ENCODE data around the gene IER3.

Gene IER3

GRCh38 chr6:30747902-30748769, 3.8 kb upstream of the IER3 start:
- TF ChIP-seq POLR2A (IDR thresholded peaks at IDR 0.05; ENCODE audit: low read length) (no peak), GATA1 (IDR thresholded peaks at IDR 0.05; ENCODE audit: low read depth, low read length) (no peak)
- no peak for DNase-seq

GRCh38 chr6:30747300-30747687, 2.9 kb upstream of the IER3 start:
- TF ChIP-seq POLR2A (IDR thresholded peaks at IDR 0.05; ENCODE audit: low read length) (no peak), GATA1 (IDR thresholded peaks at IDR 0.05; ENCODE audit: low read depth, low read length) (no peak)
- no peak for DNase-seq

- TF ChIP-seq GATA1 (IDR thresholded peaks at IDR 0.05; ENCODE audit: low read depth, low read length) (no peak), POLR2A (IDR thresholded peaks at IDR 0.05; ENCODE audit: low read length) (peak; percentile 39)
- peak; percentile 62 to 69 for DNase-seq
Measured at GRCh38 chr6:30743099-30744053, 971 bp downstream of the IER3 start.

- peak; percentile 93 to 96 for DNase-seq
- TF ChIP-seq POLR2A (IDR thresholded peaks at IDR 0.05; ENCODE audit: low read length) (peak; percentile 63), GATA1 (IDR thresholded peaks at IDR 0.05; ENCODE audit: low read depth, low read length) (no peak)
Measured at GRCh38 chr6:30742316-30743098, 1.8 kb downstream of the IER3 start, which contains the start of gene FLOT1. FLOT1 (minus strand) TSS chr6:30742687; CDS start chr6:30742189, 498 bp downstream.

- no peak for DNase-seq
- TF ChIP-seq POLR2A (IDR thresholded peaks at IDR 0.05; ENCODE audit: low read length) (peak; percentile 47), GATA1 (IDR thresholded peaks at IDR 0.05; ENCODE audit: low read depth, low read length) (no peak)
Measured at GRCh38 chr6:30741789-30742315, 2.5 kb downstream of the IER3 start.

GRCh38 chr6:30741063-30741779, 3.1 kb downstream of the IER3 start:
- DNase-seq, result no peak
- no peak for TF ChIP-seq POLR2A (IDR thresholded peaks at IDR 0.05; ENCODE audit: low read length)
- no peak for TF ChIP-seq GATA1 (IDR thresholded peaks at IDR 0.05; ENCODE audit: low read depth, low read length)

- TF ChIP-seq POLR2A (IDR thresholded peaks at IDR 0.05; ENCODE audit: low read length) (peak; percentile 4), GATA1 (IDR thresholded peaks at IDR 0.05; ENCODE audit: low read depth, low read length) (no peak)
- no peak for DNase-seq
Measured at GRCh38 chr6:30740540-30740870, 3.8 kb downstream of the IER3 start.

- DNase-seq, result no peak
- no peak for TF ChIP-seq GATA1 (IDR thresholded peaks at IDR 0.05; ENCODE audit: low read depth, low read length)
- TF ChIP-seq POLR2A (IDR thresholded peaks at IDR 0.05; ENCODE audit: low read length), result no peak
Measured at GRCh38 chr6:30738532-30738931, 5.8 kb downstream of the IER3 start.

- DNase-seq, result no peak
- TF ChIP-seq POLR2A (IDR thresholded peaks at IDR 0.05; ENCODE audit: low read length), result no peak
- no peak for TF ChIP-seq GATA1 (IDR thresholded peaks at IDR 0.05; ENCODE audit: low read depth, low read length)
Measured at GRCh38 chr6:30735668-30736314, 8.6 kb downstream of the IER3 start.

- no peak for DNase-seq
Measured at GRCh38 chr6:30732237-30732943, 12.0 kb downstream of the IER3 start.

GRCh38 chr6:30730601-30731435, 13.5 kb downstream of the IER3 start:
- no peak for TF ChIP-seq GATA1 (IDR thresholded peaks at IDR 0.05; ENCODE audit: low read depth, low read length)
- no peak for TF ChIP-seq POLR2A (IDR thresholded peaks at IDR 0.05; ENCODE audit: low read length)
- DNase-seq, result peak; percentile 69 to 79

More at GRCh38 chr6:30732237-30732943, 12.0 kb downstream of the IER3 start:
- TF ChIP-seq GATA1 (IDR thresholded peaks at IDR 0.05; ENCODE audit: low read depth, low read length) (no peak), POLR2A (IDR thresholded peaks at IDR 0.05; ENCODE audit: low read length) (no peak)

Data from erythroblast (primary cell).